ENCODE measurements around the gene OTUB2. TPM values are rescaled to one million over a fixed set of nuclear protein-coding genes. Genes with fewer than 3 reads are reported as not detected.

Gene OTUB2
- polyA plus RNA-seq, 3 donors, result 0.25 to 0.95 (median 0.28) TPM

DNA sequence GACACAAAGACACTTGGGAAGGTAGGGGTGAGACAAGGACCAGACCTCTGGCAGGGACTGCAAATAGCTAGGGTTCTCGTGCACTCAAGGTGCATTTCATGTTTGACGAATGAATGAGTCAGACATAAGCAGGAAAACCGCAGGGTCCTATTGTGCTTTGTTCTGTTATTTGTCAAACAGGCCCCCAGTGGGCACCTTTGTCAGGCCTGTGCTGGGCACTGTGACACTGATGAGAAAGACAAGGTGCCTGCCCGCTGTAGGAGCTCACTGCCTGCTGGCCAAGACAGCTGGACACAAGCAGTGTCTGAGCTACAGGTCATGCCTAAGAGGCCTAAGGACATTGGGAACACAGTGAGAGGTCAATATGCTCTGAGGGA is 2.3 kb downstream of the OTUB2 start:
- no peaks in the 10 kb centered on the region for H3K36me3 ChIP-seq (replicated peaks in 1 of 2; ENCODE audit: control insufficient read depth in 1 of 2, insufficient read depth in 2 of 2, low read length in 2 of 2)
- peaks cover 36 to 44% of the 10 kb centered on the region in 2 donors for H3K4me1 ChIP-seq (ENCODE audit: control insufficient read depth in 1 of 2, insufficient read depth in 2 of 2, low read length in 2 of 2)
- no peaks in the 10 kb centered on the region for H3K9me3 ChIP-seq (replicated peaks in 1 of 2; ENCODE audit: control insufficient read depth in 1 of 2, insufficient read depth in 1 of 2, low read length in 2 of 2)
- peak; percentile 26 to 47 (median 37) for DNase-seq
- 48% methylated on average over 4 of the region's 4 CpGs for WGBS (ENCODE audit: insufficient coverage)
- H3K4me3 Mint-ChIP-seq, result peak overlapping the region in 1 of 2 donors; percentile 42
- peaks cover 38% of the 10 kb centered on the region for H3K4me1 Mint-ChIP-seq
- no peak overlapping the region for H3K4me2 ChIP-seq (replicated peaks; ENCODE audit: extremely low read depth, low read length, poor library complexity, severe bottlenecking)
- TF ChIP-seq CTCF (IDR thresholded peaks at IDR 0.05), result no peak
- H3K36me3 Mint-ChIP-seq, result no peaks in the 10 kb centered on the region
- no peaks in the 10 kb centered on the region for H4K20me1 ChIP-seq (ENCODE audit: insufficient read depth, low read length)
- H3K27me3 Mint-ChIP-seq (ENCODE audit: low read depth in 3 of 3), result peaks cover 0 to 12% (median 3%) of the 10 kb centered on the region in 3 donors
- H2AFZ ChIP-seq (ENCODE audit: insufficient read depth, low read depth, low read length, poor library complexity, severe bottlenecking), result no peak overlapping the region
- peak overlapping the region in 6 of 7 donors; percentile 34 to 83 (median 63) for H3K27ac Mint-ChIP-seq
- no peaks in the 10 kb centered on the region for H3K9me3 Mint-ChIP-seq
- no peak overlapping the region for H3K27ac ChIP-seq (ENCODE audit: low read depth in 1 of 2, low read length in 2 of 2)
- no peaks in the 10 kb centered on the region for H3K27me3 ChIP-seq (ENCODE audit: control insufficient read depth in 2 of 2, insufficient read depth in 2 of 2, low read length in 2 of 2)
- intact Hi-C loops (cut with micrococcal nuclease), result loop anchor here in 1 of 2 donors (5.0 kb wide), 2 partner anchors 54 to 104 kb away; partner anchors contain the start of genes DDX24 and IFI27L1
- no peak overlapping the region for H3K4me3 ChIP-seq (replicated peaks in 1 of 3; ENCODE audit: low read depth in 2 of 3, low read length in 3 of 3)
- H3K79me2 ChIP-seq (ENCODE audit: insufficient read depth, low read length), result no peaks in the 10 kb centered on the region
- H3K9ac ChIP-seq (ENCODE audit: insufficient read depth, low read length, poor library complexity, severe bottlenecking), result no peak overlapping the region

GRCh38 chr14:94029265-94029664 is 3.1 kb downstream of the OTUB2 start:
- Histone ChIP-seq H3K79me2 (ENCODE audit: insufficient read depth, low read length) (no peaks in the 10 kb centered on the region), H3K36me3 (replicated peaks in 1 of 2; ENCODE audit: control insufficient read depth in 1 of 2, insufficient read depth in 2 of 2, low read length in 2 of 2) (no peaks in the 10 kb centered on the region), H3K27ac (ENCODE audit: low read depth in 1 of 2, low read length in 2 of 2) (peak overlapping the region; percentile 4 to 17), H3K27me3 (ENCODE audit: control insufficient read depth in 2 of 2, insufficient read depth in 2 of 2, low read length in 2 of 2) (no peaks in the 10 kb centered on the region), H3K9me3 (replicated peaks in 1 of 2; ENCODE audit: control insufficient read depth in 1 of 2, insufficient read depth in 1 of 2, low read length in 2 of 2) (no peaks in the 10 kb centered on the region), H3K4me2 (replicated peaks; ENCODE audit: extremely low read depth, low read length, poor library complexity, severe bottlenecking) (peak overlapping the region; percentile 14), H3K4me1 (ENCODE audit: control insufficient read depth in 1 of 2, insufficient read depth in 2 of 2, low read length in 2 of 2) (peaks cover 36 to 44% of the 10 kb centered on the region in 2 donors), H3K4me3 (replicated peaks in 1 of 3; ENCODE audit: low read depth in 2 of 3, low read length in 3 of 3) (peak overlapping the region in 1 of 3 experiments; percentile 13), H3K9ac (ENCODE audit: insufficient read depth, low read length, poor library complexity, severe bottlenecking) (no peak overlapping the region), H2AFZ (ENCODE audit: insufficient read depth, low read depth, low read length, poor library complexity, severe bottlenecking) (no peak overlapping the region), H4K20me1 (ENCODE audit: insufficient read depth, low read length) (no peaks in the 10 kb centered on the region)
- Mint-ChIP-seq H3K4me1 (peaks cover 38% of the 10 kb centered on the region), H3K27ac (peak overlapping the region in 5 of 7 donors; percentile 9 to 83 (median 45)), H3K9me3 (no peaks in the 10 kb centered on the region), H3K27me3 (ENCODE audit: low read depth in 3 of 3) (peaks cover 0 to 8% (median 3%) of the 10 kb centered on the region in 3 donors), H3K4me3 (peak overlapping the region in 1 of 2 donors; percentile 42), H3K36me3 (no peaks in the 10 kb centered on the region)
- intact Hi-C loops (cut with micrococcal nuclease), result loop anchor here in 1 of 2 donors (5.0 kb wide), 2 partner anchors 53 to 103 kb away; partner anchors contain the start of genes DDX24 and IFI27L1
- peak; percentile 60 to 76 (median 74) for DNase-seq
- 0% methylated on average over 3 of the region's 4 CpGs for WGBS (ENCODE audit: insufficient coverage)
- no peak for TF ChIP-seq CTCF (IDR thresholded peaks at IDR 0.05)

Measured in CD14-positive monocyte (primary cell).